HCT116 (cell line): Measurements from ENCODE around the gene PARVB.

ENCODE experiments used
- POLR2A ChIP-seq: IDR thresholded peaks from 2 replicates; pipeline ENCODE4 v1.7.0; 2011; ENCODE audit warnings: borderline replicate concordance; ENCODE audit not compliant: insufficient read depth, insufficient read length; ENCODE audit errors: extremely low read depth
- POLR2AphosphoS5 ChIP-seq: IDR thresholded peaks from 2 replicates; pipeline ENCODE4 v1.6.1; 2011; ENCODE audit warnings: mild to moderate bottlenecking, low read depth, low read length, moderate library complexity
- RAD21 ChIP-seq: IDR thresholded peaks from 2 replicates; pipeline ENCODE4 v1.6.1; 2012; ENCODE audit warnings: low read depth, mild to moderate bottlenecking
- TF ChIP-seq, protein P1 (sequence below), 3 experiments: fragments of 200-600 bp in 1 of 3; sonication (generic) in 1 of 3; IDR thresholded peaks in 2 of 3; conservative IDR thresholded peaks in 1 of 3; 2 replicates each; pipeline ENCODE4 v1.5.1; 2012 to 2017; ENCODE audit warnings: low read depth in 2 of 3, low read length in 2 of 3, antibody characterized with exemption in 1 of 3, borderline replicate concordance in 1 of 3, control low read depth in 1 of 3, mild to moderate bottlenecking in 1 of 3, mixed read lengths in 1 of 3, mixed run types in 1 of 3, moderate library complexity in 1 of 3; ENCODE audit not compliant: insufficient read depth in 1 of 3

DNA sequence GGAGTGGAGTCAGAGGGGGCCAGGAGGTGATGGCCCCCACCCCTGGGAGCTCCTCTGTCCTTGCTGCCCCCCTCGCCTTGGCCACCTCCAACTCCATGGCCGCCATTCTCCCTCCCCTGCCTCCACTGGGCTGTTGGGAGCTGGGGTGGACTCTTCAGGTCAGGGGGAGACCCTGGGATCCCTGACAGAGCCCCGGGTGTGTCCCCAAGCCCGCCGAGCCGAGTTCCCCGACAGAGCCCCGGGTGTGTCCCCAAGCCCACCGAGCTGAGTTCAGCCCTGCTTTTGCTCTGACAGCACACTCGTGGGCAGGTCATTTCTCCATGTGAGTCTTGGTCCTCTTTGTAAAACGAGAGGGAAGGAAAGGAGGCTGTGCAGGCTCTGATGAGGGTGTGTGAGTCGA is 143.4 kb downstream of the PARVB start:
- TF ChIP-seq, protein P1, sequence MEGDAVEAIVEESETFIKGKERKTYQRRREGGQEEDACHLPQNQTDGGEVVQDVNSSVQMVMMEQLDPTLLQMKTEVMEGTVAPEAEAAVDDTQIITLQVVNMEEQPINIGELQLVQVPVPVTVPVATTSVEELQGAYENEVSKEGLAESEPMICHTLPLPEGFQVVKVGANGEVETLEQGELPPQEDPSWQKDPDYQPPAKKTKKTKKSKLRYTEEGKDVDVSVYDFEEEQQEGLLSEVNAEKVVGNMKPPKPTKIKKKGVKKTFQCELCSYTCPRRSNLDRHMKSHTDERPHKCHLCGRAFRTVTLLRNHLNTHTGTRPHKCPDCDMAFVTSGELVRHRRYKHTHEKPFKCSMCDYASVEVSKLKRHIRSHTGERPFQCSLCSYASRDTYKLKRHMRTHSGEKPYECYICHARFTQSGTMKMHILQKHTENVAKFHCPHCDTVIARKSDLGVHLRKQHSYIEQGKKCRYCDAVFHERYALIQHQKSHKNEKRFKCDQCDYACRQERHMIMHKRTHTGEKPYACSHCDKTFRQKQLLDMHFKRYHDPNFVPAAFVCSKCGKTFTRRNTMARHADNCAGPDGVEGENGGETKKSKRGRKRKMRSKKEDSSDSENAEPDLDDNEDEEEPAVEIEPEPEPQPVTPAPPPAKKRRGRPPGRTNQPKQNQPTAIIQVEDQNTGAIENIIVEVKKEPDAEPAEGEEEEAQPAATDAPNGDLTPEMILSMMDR (IDR thresholded peaks at IDR 0.05 in 2 of 3, conservative IDR thresholded peaks at IDR 0.05 in 1 of 3; ENCODE audit: borderline replicate concordance in 1 of 3, insufficient read depth in 1 of 3, low read depth in 2 of 3, low read length in 2 of 3), result no peak
- TF ChIP-seq POLR2A, result no peak
- no peak for TF ChIP-seq RAD21
- no peak for TF ChIP-seq POLR2AphosphoS5
